Erythroblast (primary cell): Measurements from ENCODE around the gene TGFBR2.

Experiments used
- GATA1 ChIP-seq: IDR thresholded peaks from 2 replicates; pipeline ENCODE4 v1.6.1; 2011; ENCODE audit warnings: low read depth, mild to moderate bottlenecking, control low read depth, low read length, moderate library complexity
- POLR2A ChIP-seq: IDR thresholded peaks from 2 replicates; pipeline ENCODE4 v1.6.1; 2011; ENCODE audit warnings: mild to moderate bottlenecking, low read length

DNA sequence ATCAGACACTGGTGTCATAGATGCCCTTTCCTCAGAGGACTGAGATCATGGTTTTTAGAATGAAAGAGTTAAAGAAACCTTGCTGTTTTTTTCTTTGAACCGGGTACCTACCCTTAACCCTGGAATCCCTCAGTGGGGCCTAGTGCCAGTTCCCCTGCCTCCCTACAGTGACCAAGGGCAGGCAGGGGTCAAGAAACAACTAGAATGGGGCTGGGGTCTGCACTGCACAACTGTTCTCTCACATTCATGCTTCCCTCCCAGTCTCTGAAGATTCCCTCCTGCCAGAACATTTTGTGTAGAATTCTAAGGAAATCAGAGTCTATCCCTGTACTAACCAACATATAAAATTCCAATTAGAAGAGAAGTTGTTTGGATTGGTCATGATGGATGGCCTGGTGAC, 47.9 kb downstream of the TGFBR2 start:
- TF ChIP-seq POLR2A (no peak), GATA1 (no peak)
